Measurements from ENCODE around the gene CTNNA2.

GRCh38 chr2:79569048-79569447 is 56.2 kb downstream of the CTNNA2 start:
- TF ChIP-seq POLR2AphosphoS5 (IDR thresholded peaks at IDR 0.05; ENCODE audit: low read depth, low read length) = no peak
- TF ChIP-seq CHD2 (IDR thresholded peaks at IDR 0.05; ENCODE audit: low read length, partially characterized antibody) = no peak
- no peak for TF ChIP-seq SMC3 (IDR thresholded peaks at IDR 0.05; ENCODE audit: low read depth, low read length)
- no peak for TF ChIP-seq YY1 (IDR thresholded peaks at IDR 0.05; ENCODE audit: low read depth)
- no peak for TF ChIP-seq CTCF (IDR thresholded peaks at IDR 0.05)
- no peak for TF ChIP-seq USF1 (IDR thresholded peaks at IDR 0.05; ENCODE audit: borderline replicate concordance, low read depth)
- TF ChIP-seq USF2 (IDR thresholded peaks at IDR 0.05; ENCODE audit: borderline replicate concordance, low read depth, low read length) = no peak
- TF ChIP-seq GATA2 (CRISPR knock-in tag; IDR thresholded peaks at IDR 0.05) = no peak
- no peak for TF ChIP-seq MAX (IDR thresholded peaks at IDR 0.05; ENCODE audit: low read depth)
- no peak for TF ChIP-seq GABPA (IDR thresholded peaks at IDR 0.05; ENCODE audit: low read depth)
- no peak for TF ChIP-seq JUND (IDR thresholded peaks at IDR 0.05)
- no peak for TF ChIP-seq RFX5 (IDR thresholded peaks at IDR 0.05; ENCODE audit: low read length)
- no peak for TF ChIP-seq TAF1 (IDR thresholded peaks at IDR 0.05; ENCODE audit: borderline replicate concordance, low read depth, low read length)
- no peak for TF ChIP-seq TCF12 (IDR thresholded peaks at IDR 0.05)

All from SK-N-SH (cell line).